Activated T-cell treated with anti-CD3 and anti-CD28 coated beads, Interleukin-2, amount 50 U/mL, for 48 hours (primary cell): ENCODE results near the gene MAP2K5.

ENCODE experiments used
- DNase-seq, 2 experiments: peaks; one replicate each; pipeline ENCODE4 v3.0.0-alpha.2; 2020

The MAP2K5 gene

GRCh38 chr15:67788986-67789385 is 246.5 kb downstream of the MAP2K5 start:
- no peak for DNase-seq

- no peak for DNase-seq
Measured at GRCh38 chr15:67790610-67791319, 248.3 kb downstream of the MAP2K5 start.

GRCh38 chr15:67792250-67792942 is 249.9 kb downstream of the MAP2K5 start:
- no peak for DNase-seq

- peak; percentile 69 to 73 for DNase-seq
Measured at GRCh38 chr15:67794832-67795574, 252.5 kb downstream of the MAP2K5 start.

- no peak for DNase-seq
Measured at GRCh38 chr15:67796196-67797127, 254.0 kb downstream of the MAP2K5 start.

GRCh38 chr15:67799801-67800205 is 257.3 kb downstream of the MAP2K5 start:
- DNase-seq = no peak

GRCh38 chr15:67801142-67801541 is 258.6 kb downstream of the MAP2K5 start:
- DNase-seq = no peak

- no peak for DNase-seq
Measured at GRCh38 chr15:67801926-67802914, 259.7 kb downstream of the MAP2K5 start.

- DNase-seq = no peak
Measured at GRCh38 chr15:67803299-67803698, 260.8 kb downstream of the MAP2K5 start.

- DNase-seq = no peak
Measured at GRCh38 chr15:67803996-67804843, 261.7 kb downstream of the MAP2K5 start.

- DNase-seq = no peak
Measured at GRCh38 chr15:67805008-67805665, 262.6 kb downstream of the MAP2K5 start.

GRCh38 chr15:67805666-67806516 is 263.4 kb downstream of the MAP2K5 start:
- DNase-seq = no peak

GRCh38 chr15:67806536-67806935 is 264.0 kb downstream of the MAP2K5 start:
- no peak for DNase-seq

GRCh38 chr15:67807141-67807540 is 264.6 kb downstream of the MAP2K5 start:
- DNase-seq = no peak

- no peak for DNase-seq
Measured at GRCh38 chr15:67807836-67808235, 265.3 kb downstream of the MAP2K5 start.

GRCh38 chr15:67808821-67809220 is 266.3 kb downstream of the MAP2K5 start:
- no peak for DNase-seq

GRCh38 chr15:67809441-67809840 is 266.9 kb downstream of the MAP2K5 start:
- no peak for DNase-seq

- DNase-seq = no peak
Measured at GRCh38 chr15:67809866-67810265, 267.4 kb downstream of the MAP2K5 start.

- DNase-seq = no peak
Measured at GRCh38 chr15:67812241-67812644, 269.7 kb downstream of the MAP2K5 start.
